AG09319 (cell line): ENCODE measurements around the gene GPR35.

Experiments
- DNase-seq: peaks from one replicate; pipeline ENCODE4 v3.0.0-alpha.2; 2010; ENCODE audit warnings: low read depth; ENCODE audit errors: extremely low read depth
- TF ChIP-seq, protein P1 (sequence below): IDR thresholded peaks from 2 replicates; pipeline ENCODE4 v1.5.1; 2011; ENCODE audit warnings: low read depth, mild to moderate bottlenecking, inconsistent platforms, low read length, moderate library complexity

The GPR35 gene

DNA sequence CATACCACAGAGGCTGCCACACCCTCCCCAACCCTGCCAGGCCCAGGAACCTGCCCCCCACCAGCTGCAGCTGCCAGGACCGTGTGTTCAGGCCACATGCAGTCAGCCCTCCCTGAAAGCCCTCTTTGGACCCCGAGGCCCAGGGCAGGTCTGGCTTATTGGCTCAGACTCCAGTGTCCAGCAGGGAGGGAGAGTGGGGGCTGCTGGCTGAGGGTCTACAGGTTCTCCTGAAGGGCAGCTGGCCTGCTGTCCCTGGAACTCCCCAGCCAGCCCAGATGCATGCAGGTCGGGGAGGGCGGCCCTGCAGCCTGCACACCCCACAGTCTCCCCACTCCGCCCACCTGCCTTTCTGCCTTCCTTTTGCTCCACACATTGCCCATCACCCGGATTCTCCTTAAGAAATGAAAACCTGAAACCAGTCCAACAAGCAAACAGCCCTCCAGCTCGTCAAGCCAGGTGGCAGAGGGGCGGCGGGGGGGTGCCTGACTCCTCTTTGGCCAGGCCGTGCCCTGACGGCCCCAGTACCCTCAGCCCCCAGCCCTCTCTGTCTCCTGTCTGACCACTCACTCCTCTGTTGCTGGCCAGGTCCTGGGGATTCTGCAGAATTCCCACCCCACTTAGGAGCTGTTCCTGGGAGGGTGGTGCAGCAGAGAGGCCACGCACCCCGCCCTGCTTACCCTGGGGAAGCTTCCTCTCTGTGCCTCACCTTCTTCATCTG, 18.0 kb downstream of the GPR35 start:
- TF ChIP-seq, protein P1, sequence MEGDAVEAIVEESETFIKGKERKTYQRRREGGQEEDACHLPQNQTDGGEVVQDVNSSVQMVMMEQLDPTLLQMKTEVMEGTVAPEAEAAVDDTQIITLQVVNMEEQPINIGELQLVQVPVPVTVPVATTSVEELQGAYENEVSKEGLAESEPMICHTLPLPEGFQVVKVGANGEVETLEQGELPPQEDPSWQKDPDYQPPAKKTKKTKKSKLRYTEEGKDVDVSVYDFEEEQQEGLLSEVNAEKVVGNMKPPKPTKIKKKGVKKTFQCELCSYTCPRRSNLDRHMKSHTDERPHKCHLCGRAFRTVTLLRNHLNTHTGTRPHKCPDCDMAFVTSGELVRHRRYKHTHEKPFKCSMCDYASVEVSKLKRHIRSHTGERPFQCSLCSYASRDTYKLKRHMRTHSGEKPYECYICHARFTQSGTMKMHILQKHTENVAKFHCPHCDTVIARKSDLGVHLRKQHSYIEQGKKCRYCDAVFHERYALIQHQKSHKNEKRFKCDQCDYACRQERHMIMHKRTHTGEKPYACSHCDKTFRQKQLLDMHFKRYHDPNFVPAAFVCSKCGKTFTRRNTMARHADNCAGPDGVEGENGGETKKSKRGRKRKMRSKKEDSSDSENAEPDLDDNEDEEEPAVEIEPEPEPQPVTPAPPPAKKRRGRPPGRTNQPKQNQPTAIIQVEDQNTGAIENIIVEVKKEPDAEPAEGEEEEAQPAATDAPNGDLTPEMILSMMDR, result no peak
- DNase-seq, result no peak

DNA sequence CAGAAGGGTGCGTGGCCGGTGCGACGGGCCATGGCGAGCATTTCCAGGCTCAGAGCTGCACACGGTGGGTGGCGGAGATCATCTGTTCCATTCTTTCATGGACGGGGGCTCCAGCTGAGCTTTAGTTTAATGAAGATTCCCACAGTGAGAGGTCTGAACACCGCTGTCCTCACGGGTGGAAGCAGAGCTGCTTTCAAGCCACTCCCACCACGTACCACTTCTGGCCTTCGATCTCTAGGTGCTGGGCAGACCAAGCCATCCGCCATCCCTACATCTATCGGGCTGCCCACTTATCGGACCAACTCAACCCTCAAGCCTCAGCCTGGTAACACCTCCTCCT, 18.5 kb downstream of the GPR35 start:
- TF ChIP-seq, protein P1, result no peak

DNA sequence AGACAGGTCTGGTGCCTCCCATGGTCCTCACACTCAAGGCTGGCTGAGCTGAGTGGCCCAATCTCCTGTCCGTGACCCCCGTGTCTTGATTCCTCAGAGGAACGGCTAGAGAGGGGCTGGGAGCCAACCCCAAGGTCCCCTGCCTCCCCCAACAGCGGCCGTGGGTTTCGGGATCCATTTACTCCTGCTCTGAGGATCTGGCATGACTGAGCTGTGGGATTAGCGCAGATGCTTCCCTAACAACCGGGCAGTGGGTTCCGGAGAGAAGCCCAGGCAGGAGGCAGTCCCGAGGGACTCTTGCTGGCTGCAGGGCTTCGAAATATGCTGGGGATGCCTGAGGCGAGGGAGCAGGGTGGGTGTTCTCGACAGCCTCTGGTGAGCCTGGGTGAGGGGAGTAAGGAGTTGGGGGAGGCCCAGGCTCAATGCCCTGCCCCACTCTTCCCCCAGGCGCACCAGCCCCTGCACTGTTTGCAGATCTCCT, 18.9 kb downstream of the GPR35 start:
- TF ChIP-seq, protein P1, result no peak
- DNase-seq, result no peak

More for the DNA sequence above, 18.5 kb downstream of the GPR35 start:
- DNase-seq, result no peak

DNA sequence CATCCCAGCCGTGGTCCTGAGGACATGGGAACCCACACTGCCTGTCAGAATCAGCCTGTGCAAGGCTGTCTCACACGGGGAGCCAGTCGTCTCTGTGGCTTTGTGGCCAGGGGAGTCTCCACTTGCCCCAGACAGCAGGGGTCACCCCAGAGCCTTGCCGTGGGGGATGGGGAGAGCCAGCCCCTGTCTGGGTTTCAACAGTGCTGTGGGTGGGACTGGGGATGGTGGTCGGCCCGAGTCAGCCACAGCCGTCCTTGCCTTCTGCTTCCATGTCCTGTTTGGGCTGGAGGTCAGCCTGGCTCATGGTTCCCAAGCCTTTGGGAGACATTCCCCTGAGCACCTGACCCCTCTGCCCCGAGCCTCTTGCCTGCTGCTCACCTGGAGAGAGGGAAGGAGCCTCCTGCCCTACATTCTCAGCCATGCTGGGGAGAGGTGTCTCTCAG, 19.6 kb downstream of the GPR35 start:
- DNase-seq, result no peak
- TF ChIP-seq, protein P1, result no peak

DNA sequence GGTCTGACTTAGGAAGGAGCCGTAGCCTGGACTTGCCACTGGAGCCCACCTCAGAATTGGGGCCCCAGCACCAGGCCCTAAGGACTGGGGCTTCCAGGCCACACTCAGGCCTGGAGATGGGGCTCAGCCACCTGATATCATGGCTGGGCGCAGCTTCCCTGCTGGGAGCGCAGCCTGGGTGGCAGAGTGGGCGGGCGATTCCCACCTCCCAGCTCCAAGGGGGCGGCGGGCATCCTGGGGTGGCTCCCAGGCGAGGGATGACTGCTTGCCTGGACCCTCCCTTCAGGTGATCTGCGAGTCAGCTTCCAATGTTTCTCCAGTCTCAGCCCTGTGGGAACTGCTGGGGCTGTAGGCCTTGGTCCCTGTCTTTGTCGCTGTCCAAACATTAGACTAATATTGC, 20.1 kb downstream of the GPR35 start:
- DNase-seq, result no peak
- TF ChIP-seq, protein P1, result no peak

DNA sequence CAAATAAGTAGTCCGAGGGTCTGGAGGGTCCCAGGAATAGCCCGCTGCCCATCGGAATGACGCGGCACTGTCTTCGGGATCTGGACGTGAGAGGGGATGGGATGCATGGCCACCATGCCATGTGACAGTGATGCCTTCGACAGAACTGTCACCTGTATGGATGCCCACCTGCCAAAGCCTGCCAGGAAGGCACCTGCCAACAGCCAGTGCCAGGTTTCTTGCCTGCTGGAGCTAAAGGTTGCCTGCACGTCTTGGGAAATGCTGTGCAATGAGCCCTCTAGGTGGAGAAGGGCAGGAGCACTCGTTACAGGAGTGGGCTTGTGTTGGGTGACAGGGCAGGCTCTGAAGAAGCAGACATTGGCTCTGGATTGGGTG, 20.5 kb downstream of the GPR35 start:
- DNase-seq, result no peak
- TF ChIP-seq, protein P1, result no peak

DNA sequence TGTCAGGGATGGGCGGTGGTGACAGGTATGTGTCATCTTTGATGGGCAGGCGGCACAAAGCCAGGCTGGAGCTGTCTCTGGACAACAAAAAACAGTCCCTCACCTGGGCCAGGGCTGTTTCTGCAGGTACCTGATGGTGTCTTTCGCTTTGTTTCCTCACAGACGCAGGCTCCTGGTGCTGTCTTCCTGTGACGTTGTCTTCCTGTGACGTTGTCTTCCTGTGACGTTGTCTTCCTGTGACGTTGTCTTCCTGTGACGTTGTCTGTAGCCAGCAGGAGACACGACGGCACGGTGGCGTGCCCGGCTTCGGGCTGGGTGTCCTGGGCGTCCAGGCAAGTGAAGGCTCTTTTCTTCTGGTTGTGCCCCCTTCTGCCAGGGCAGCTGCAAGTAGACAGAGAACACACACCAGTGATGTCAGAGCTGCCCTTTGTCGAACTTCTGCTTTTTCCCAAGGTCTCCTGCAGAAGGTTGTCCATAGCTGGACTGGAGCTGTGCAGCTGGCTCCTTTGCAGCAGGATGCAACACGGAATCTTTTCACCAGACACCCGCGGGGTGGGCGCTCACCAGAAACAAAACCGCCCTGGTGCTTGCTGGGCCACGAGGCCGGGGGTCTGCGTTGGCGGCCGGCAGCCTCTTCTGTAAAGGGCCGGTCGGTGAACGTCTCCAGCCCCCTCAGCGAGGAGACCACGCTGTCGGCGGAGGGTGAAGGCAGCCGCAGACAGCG, 21.1 kb downstream of the GPR35 start:
- no peak for DNase-seq
- TF ChIP-seq, protein P1, result no peak
